Gastrocnemius medialis (tissue), 4 donors: Measurements from ENCODE around the gene IFT80.

Source experiments
- CTCF ChIP-seq, 5 experiments: fragments of 450-650 bp in 3 of 5; fragments of 200-600 bp in 2 of 5; sonication (generic) in 2 of 5; IDR thresholded peaks in 4 of 5; conservative IDR thresholded peaks in 1 of 5; 1 replicate in 4 of 5; 2 replicates in 1 of 5; pipeline ENCODE4 v1.5.1; 2016 to 2019; ENCODE audit warnings: antibody characterized with exemption in 5 of 5, mild to moderate bottlenecking in 3 of 5, moderate library complexity in 3 of 5
- POLR2A ChIP-seq, 2 donors: fragments of 450-650 bp; IDR thresholded peaks; one replicate each; pipeline ENCODE4 v1.6.1; 2017; ENCODE audit warnings: antibody characterized with exemption in 2 of 2, mild to moderate bottlenecking in 2 of 2, moderate library complexity in 2 of 2

GRCh38 chr3:160413613-160414248, 14.7 kb upstream of the IFT80 start:
- TF ChIP-seq CTCF (IDR thresholded peaks at IDR 0.05 in 4 of 5, conservative IDR thresholded peaks at IDR 0.05 in 1 of 5) (peak; percentile 55 to 87 (median 74)), POLR2A (IDR thresholded peaks at IDR 0.05) (no peak)
